D341Med (cell line): ENCODE measurements around the gene FEM1C.

Source experiments
- DNase-seq: peaks from one replicate; pipeline ENCODE4 v3.0.0; 2012; ENCODE audit warnings: low spot score

The FEM1C gene, protein sequence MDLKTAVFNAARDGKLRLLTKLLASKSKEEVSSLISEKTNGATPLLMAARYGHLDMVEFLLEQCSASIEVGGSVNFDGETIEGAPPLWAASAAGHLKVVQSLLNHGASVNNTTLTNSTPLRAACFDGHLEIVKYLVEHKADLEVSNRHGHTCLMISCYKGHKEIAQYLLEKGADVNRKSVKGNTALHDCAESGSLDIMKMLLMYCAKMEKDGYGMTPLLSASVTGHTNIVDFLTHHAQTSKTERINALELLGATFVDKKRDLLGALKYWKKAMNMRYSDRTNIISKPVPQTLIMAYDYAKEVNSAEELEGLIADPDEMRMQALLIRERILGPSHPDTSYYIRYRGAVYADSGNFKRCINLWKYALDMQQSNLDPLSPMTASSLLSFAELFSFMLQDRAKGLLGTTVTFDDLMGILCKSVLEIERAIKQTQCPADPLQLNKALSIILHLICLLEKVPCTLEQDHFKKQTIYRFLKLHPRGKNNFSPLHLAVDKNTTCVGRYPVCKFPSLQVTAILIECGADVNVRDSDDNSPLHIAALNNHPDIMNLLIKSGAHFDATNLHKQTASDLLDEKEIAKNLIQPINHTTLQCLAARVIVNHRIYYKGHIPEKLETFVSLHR

DNA sequence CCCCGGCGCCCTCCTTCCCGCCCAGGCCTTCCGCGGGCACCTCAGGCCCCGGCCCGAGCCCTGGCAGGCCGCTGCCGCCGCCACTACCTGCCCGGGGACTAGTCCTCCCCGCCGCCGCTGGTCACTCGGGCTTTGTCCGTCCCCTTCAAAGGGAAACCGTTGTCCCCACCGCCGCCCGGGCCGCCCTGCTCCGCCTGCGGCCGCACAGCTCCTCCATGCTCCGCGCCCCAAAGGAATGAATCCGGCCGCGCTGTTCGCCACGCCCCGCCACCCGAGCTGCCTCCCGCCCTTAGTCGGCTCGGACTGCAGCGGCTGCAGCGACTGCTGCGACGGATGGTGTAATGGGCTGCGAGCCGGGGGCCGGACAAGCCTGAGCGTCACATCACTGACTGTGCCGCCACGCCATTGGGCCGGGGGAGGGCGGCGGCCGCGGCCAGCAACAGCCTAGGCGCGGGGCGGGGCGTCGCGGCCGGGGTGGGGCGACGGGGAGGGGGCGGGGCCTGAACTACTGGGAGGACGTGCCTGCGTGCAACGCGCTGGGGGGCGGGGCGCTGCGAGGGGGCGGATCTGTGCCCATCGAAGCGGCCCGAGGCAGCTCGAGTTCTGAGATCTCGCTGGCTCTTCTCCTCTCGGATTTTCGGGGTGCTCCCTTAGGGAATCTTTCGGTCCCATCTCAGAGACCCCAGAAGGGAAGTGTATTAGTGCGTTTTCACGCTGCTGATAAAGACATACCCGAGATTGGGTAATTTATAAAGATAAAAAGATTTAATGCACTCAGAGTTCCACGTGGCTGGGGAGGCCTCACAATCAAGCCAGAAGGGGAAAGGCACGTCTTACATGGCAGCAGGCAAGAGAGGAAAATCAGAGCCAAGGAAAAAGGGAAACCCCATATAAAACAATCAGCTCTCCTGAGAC is at the start of gene FEM1C:
FEM1C (minus strand) TSS at position 340 of the 915 bp plus-strand sequence. CDS start 1,282 bp downstream, outside the sequence.
- peak; percentile 96 for DNase-seq

- no peak for DNase-seq
Measured at GRCh38 chr5:115589043-115589442, 44.5 kb upstream of the FEM1C start.

- no peak for DNase-seq
Measured at GRCh38 chr5:115588640-115589039, 44.1 kb upstream of the FEM1C start.

DNA sequence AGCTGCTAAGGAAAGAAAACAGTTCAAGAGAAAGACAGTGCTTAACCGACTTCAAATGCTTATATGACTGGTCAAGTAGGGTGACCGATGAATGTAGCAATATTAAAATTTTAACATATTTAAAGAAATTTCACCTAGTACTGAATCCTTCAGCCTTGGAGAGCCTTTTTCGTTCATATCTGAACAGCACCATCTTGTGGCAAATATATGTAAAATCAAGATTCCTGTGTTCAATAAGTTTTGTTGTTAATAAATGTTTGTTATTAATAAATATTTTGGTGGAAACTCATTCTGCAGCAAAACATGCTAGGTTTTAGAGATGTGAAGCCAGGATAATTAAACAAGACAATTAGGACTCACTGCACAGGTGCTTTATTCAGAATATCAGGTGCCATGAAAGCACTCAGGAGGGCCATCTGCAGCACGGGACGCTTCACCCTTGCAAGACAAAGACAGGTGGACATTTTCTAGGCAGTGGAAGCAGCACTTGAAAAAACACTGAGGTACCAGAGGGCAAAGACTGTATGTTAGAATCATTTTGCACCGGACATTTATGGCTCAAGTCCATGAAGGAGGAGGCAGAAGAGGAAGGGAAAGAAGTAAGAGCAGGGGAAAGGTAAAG is 42.1 kb upstream of the FEM1C start:
- no peak for DNase-seq

DNA sequence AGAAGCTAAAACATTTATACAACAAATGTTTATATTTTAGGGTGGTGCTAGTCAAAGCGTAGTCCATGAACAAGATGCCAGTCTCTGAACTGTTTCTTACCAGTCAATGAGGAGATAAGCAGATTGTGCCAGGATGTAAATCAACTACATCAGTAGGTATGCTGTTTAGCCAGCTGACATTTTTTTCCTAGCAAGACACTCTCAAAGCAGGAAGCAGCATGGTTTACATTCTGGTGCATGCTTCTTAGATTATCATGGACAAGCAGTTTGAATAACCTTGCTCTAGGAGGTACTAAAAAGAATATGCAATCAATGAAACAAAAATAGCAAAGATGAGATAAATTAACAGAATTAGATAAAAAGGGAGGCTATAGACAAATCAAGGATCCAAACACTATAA is 40.7 kb upstream of the FEM1C start:
- DNase-seq = no peak

DNA sequence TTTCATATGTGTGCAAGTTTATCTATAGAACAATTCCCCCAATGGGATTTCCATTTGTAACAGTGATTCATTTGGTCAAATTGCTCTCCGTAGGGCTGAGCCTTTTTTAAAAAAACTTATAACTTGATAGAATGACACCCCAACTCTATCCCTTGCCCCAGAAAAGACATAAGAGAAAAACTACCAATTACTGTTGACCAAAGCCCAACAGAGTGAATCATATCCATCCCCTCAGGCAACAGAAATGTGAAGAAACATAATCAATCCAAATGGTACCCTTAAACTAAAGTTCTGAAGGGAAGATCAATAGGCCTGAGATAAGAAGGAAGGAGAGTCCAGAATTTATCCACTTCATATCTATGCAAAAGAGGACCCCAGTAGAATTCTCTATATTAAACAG is 39.9 kb upstream of the FEM1C start:
- no peak for DNase-seq

- no peak for DNase-seq
Measured at GRCh38 chr5:115583474-115583873, 38.9 kb upstream of the FEM1C start.

- DNase-seq = no peak
Measured at GRCh38 chr5:115580941-115581340, 36.4 kb upstream of the FEM1C start.

DNA sequence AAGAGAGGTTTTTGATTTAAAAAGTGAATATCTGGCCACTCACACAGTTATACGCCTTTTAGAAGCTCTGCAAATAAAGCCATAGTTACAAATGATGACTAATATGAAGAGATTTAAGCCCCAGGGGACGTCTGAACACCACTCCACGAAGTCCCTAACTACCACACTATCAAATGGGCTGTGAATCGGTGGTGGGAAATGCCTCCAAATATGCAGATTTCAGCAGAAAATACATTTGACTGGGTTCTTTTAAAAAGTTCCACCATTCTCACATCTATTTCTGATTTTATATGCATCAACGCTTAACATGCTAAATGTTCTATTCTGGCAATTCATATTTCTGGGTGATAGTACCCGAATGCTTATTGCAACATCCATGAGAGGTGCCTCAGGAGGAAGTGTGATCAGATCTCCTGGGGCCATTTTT is 35.2 kb upstream of the FEM1C start:
- DNase-seq = no peak

- no peak for DNase-seq
Measured at GRCh38 chr5:115579216-115579615, 34.6 kb upstream of the FEM1C start.

- DNase-seq = no peak
Measured at GRCh38 chr5:115578657-115579056, 34.1 kb upstream of the FEM1C start.

DNA sequence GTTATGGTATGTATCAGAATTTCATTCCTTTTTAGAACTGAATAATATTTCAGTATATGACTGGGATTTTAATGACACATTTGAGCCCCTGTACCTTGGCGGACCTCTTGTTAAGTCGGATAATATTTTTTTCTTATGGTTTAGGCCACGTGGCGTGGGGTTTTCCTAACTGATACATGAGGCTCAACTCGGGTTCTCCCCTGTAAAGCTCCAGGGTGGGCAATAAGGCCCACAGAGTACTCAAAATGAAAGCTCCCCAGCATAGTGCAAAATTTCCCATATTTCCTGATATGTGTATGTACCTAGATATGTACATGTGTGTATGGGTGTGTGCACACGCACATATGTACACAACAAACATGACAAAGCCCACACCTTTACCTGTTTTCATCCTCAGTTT is 33.2 kb upstream of the FEM1C start:
- DNase-seq = no peak

GRCh38 chr5:115577329-115577728 is 32.8 kb upstream of the FEM1C start:
- no peak for DNase-seq

GRCh38 chr5:115575167-115576070 is 30.8 kb upstream of the FEM1C start:
- no peak for DNase-seq

GRCh38 chr5:115573133-115573532 is 28.6 kb upstream of the FEM1C start:
- DNase-seq = no peak

DNA sequence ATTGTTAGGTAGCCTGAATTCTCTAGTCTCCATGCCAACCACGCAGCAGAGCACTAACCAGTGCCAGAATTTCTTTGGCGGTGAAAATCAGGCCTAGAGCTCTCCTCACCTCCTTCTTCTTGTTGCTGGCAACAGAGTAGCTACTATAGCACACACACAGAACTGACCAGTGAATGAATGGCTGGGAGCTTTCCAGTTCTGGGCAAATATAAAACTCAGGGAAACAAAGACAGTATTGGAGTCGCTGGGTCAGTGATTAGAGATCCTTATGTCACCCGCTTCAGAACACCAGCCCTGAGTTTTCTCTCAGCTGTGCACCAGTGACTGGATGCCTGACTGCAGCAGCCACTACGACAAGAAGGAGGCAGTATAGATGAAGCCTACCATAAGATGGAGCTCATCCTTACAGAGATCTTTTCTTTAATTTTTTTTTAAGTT is 26.9 kb upstream of the FEM1C start:
- no peak for DNase-seq

DNA sequence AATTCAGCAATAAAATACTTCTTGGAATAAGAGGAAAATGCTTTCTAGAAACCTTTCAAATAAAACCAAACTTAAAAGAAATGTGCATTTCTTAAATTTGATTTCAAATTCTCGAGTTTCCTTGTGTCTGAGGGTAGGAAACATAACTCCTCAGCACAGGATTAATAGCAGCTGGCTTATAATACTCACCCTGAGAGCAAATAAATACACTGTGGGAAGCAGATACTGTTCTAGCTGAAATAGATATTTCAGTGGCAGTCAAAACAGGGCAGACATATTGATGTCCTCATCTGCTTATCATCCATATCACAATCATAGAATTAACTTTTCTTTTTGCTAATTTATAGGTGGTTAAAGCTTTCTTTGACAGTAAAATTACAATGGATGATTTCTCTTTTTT is 24.1 kb upstream of the FEM1C start:
- DNase-seq = no peak

GRCh38 chr5:115565233-115565632 is 20.7 kb upstream of the FEM1C start:
- DNase-seq = no peak

GRCh38 chr5:115561176-115561575 is 16.6 kb upstream of the FEM1C start:
- DNase-seq = no peak

- DNase-seq = no peak
Measured at GRCh38 chr5:115559524-115559923, 14.9 kb upstream of the FEM1C start.

DNA sequence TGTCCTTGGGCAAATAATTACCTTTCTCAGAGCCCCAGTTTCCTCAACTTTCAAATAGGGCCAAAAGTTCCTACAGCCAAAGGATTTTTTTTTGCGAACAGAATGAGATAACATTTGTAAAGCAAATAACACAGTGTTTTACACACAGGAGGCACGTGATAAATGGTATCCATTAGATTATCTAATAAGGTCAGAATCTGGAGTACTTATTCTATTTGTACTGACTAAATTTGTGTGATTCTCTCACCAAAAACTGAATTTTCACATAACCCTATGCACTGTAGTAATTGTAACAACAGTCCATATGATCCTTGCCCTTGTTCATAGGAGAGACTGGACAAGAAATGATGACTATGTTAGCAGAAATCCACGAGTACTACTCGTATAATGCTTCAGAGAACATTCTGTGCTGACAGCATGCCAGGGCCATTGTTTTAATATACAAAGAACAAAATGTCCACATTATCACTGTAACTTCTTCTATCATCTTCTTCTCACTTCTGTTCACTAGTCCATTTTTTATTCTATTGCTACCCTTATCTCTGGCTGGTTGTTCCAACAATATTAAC is 13.9 kb upstream of the FEM1C start:
- no peak for DNase-seq
